ENCODE data around the gene DHRS3. TPM values are rescaled to one million over a fixed set of nuclear protein-coding genes. Genes with fewer than 3 reads are reported as not detected.

DHRS3 gene
- total and polyA plus RNA-seq, 2 of the 13 experiments (the other 11 are each of a cell fraction or from before 2014, with no cell fraction given), result 48.5 to 90.5 TPM

DNA sequence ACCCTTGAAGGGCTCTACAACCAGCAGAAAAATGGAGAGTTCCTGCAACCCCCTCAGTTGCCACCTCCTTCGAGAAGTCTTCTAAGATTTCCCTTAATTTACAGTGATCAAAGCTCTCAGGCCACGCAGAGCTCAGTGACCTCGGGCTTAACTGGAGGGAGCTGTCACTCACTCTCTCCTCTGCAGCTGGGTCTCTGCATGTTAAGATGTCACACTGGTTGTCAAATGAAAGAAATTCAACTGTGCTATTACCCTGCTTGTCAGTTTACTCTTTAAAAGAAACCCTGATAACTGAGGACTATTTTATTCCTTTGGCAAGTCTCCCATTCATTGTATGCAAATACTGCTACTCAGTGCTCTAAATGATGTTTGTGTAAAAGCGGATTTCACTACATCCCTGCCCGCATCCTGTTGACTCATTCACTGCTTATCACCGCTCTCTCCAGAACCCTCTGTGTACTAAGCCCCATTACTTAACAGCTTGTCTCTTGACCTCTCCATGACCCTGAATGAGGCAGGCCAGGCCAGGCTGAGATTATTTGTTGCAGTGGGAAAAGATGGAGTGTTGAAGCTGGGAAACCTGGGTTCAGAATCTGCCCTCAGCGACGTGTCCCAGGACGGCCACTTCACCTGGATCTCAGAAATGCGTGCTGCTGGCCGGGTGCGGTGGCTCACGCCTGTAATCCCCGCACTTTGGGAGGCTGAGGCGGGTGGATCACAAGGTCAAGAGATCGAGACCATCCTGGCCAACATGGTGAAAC, 13.7 kb downstream of the DHRS3 start (continued):
- TF ChIP-seq ZNF724P (CRISPR knock-in tag; IDR thresholded peaks at IDR 0.05; ENCODE audit: borderline replicate concordance) (no peak), NCOA2 (CRISPR knock-in tag; IDR thresholded peaks at IDR 0.05) (peak; percentile 91), ZNF629 (CRISPR knock-in tag; conservative IDR thresholded peaks at IDR 0.05) (no peak), NFRKB (IDR thresholded peaks at IDR 0.05) (no peak), ZKSCAN5 (CRISPR knock-in tag; IDR thresholded peaks at IDR 0.05) (no peak), ZBTB25 (CRISPR knock-in tag; IDR thresholded peaks at IDR 0.05) (0 out of 2 replicates have a peak, but pooled peaks have one; percentile 35), ELF1 (CRISPR knock-in tag; IDR thresholded peaks at IDR 0.05) (no peak), FOXC1 (CRISPR knock-in tag; IDR thresholded peaks at IDR 0.05; ENCODE audit: borderline replicate concordance) (0 out of 2 replicates have a peak, but pooled peaks have one; percentile 36), ZFP82 (CRISPR knock-in tag; IDR thresholded peaks at IDR 0.05; ENCODE audit: borderline replicate concordance) (no peak), YEATS2 (CRISPR knock-in tag; IDR thresholded peaks at IDR 0.05; ENCODE audit: borderline replicate concordance) (0 out of 2 replicates have a peak, but pooled peaks have one; percentile 59), HNRNPH1 (optimal IDR thresholded peaks at IDR 0.05; ENCODE audit: low read depth, low read length) (no peak), RBM22 (optimal IDR thresholded peaks at IDR 0.05; ENCODE audit: low read length) (peak; percentile 76), ZNF775 (CRISPR knock-in tag; IDR thresholded peaks at IDR 0.05; ENCODE audit: borderline replicate concordance) (no peak), AGO1 (IDR thresholded peaks at IDR 0.05; ENCODE audit: low read depth, low read length, poor library complexity, severe bottlenecking) (no peak), JUNB (CRISPR knock-in tag; IDR thresholded peaks at IDR 0.05; ENCODE audit: borderline replicate concordance) (peak; percentile 92), NBN (conservative IDR thresholded peaks at IDR 0.05) (no peak), ZNF138 (CRISPR knock-in tag; IDR thresholded peaks at IDR 0.05; ENCODE audit: low read depth) (no peak), FOXA3 (CRISPR knock-in tag; IDR thresholded peaks at IDR 0.05) (peak; percentile 97), ZHX2 (IDR thresholded peaks at IDR 0.05; ENCODE audit: low read depth) (no peak), ZHX2 (CRISPR knock-in tag; IDR thresholded peaks at IDR 0.05; ENCODE audit: borderline replicate concordance) (no peak), RCOR2 (CRISPR knock-in tag; IDR thresholded peaks at IDR 0.05) (peak; percentile 91), SETDB1 (CRISPR knock-in tag; IDR thresholded peaks at IDR 0.05; ENCODE audit: borderline replicate concordance) (no peak)
- TF ChIP-seq, protein P1, sequence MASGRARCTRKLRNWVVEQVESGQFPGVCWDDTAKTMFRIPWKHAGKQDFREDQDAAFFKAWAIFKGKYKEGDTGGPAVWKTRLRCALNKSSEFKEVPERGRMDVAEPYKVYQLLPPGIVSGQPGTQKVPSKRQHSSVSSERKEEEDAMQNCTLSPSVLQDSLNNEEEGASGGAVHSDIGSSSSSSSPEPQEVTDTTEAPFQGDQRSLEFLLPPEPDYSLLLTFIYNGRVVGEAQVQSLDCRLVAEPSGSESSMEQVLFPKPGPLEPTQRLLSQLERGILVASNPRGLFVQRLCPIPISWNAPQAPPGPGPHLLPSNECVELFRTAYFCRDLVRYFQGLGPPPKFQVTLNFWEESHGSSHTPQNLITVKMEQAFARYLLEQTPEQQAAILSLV (CRISPR knock-in tag; IDR thresholded peaks at IDR 0.05; ENCODE audit: borderline replicate concordance), result peak; percentile 39; the same call in 1 of the 2 replicates
